ENCODE data around the gene MYCL.

The MYCL gene

DNA sequence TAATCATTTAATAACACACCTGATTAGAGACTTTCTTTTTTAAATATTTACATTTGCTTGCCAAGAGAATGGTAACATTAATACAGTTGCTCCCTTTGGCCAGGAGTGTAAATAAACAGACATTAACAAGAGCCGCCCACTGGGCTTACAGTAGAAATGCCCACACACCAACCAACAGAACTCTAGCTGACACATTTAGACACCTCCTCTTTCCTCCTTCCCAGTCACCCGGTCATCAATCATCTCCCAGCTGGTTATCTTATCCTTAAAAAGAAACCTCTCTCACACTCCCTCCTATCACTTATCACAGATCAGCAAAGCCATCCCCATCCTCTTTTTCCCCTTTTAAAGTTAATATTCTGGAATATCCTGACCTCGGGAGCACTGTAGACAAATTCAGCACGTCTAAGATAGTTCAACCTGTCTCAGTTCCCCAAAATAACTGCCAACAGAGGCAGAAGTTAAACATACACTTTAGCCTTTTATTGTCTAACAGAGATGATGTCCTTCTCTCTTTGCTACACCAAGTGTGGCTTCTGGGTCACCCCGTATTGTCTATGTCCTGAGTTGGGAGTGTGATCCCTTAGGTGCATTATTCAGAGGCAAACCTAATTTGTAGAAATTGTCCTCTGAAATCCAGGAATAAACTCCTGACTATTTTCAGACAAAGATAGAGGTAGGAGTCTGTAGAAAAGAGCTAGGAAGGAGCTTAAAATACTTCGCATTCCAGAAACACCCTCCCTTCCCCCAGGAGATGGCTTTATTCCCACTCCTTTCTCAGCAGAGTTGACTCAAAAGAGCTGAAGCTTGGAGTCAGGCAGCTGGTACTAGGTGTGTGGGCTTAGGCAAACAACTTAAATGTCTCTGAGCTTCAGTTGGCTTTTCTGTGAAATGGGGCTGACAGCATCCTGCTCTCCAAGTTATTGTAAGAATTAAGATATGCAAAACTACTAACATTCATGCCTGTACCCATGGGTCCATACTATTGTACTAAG lies 8.8 kb downstream of the MYCL start:
- DNase-seq (ENCODE audit: low read depth in 2 of 2) = peak; percentile 77 to 85
- TF ChIP-seq, protein P1, sequence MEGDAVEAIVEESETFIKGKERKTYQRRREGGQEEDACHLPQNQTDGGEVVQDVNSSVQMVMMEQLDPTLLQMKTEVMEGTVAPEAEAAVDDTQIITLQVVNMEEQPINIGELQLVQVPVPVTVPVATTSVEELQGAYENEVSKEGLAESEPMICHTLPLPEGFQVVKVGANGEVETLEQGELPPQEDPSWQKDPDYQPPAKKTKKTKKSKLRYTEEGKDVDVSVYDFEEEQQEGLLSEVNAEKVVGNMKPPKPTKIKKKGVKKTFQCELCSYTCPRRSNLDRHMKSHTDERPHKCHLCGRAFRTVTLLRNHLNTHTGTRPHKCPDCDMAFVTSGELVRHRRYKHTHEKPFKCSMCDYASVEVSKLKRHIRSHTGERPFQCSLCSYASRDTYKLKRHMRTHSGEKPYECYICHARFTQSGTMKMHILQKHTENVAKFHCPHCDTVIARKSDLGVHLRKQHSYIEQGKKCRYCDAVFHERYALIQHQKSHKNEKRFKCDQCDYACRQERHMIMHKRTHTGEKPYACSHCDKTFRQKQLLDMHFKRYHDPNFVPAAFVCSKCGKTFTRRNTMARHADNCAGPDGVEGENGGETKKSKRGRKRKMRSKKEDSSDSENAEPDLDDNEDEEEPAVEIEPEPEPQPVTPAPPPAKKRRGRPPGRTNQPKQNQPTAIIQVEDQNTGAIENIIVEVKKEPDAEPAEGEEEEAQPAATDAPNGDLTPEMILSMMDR (IDR thresholded peaks at IDR 0.05; ENCODE audit: low read depth, low read length) = no peak

DNA sequence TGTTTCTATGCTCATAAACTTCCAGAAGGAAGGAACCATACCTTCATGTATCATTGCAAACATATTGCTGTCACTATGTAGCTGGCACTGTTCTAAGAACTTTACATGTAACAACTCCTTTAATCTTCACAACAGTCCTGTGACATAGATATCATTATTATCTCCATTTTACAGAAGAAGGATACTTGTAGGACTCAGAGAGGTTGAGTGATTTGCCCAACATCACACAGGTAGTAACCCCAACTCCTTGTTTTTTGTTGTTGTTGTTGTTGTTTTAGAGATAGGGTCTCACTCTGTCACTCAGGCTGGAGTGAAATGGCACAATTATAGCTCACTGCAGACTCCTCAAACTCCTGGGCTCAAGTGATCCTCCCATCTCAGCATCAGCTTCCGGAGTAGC lies 10.8 kb downstream of the MYCL start:
- DNase-seq (ENCODE audit: low read depth in 2 of 2) = no peak
- no peak overlapping the region for H3K4me3 ChIP-seq (replicated peaks in 1 of 2; ENCODE audit: low read depth in 2 of 2, low read length in 2 of 2)
- TF ChIP-seq, protein P1 (IDR thresholded peaks at IDR 0.05; ENCODE audit: low read depth, low read length) = no peak

More for the DNA sequence above, 8.8 kb downstream of the MYCL start:
- no peak overlapping the region for H3K4me3 ChIP-seq (replicated peaks in 1 of 2; ENCODE audit: low read depth in 2 of 2, low read length in 2 of 2)

DNA sequence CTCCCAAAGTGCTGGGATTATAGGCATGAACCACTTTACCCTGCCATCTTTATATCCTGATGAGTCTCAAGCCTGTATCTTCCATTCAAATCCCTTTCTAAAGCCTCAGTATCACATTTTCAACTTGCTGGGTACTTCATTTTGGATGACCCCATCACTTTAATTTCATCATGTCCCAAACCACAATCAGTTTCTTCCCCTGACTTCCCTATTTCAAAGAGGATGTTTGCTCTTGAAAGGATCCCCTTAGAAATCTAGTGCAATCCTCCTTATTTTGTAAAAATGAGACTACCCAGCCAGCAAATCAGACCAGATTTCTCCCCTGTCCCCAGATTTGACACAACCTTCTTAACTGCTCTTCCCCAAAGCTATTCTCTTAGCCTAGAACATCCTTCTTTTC lies 11.4 kb downstream of the MYCL start:
- H3K4me3 ChIP-seq (replicated peaks in 1 of 2; ENCODE audit: low read depth in 2 of 2, low read length in 2 of 2) = no peak overlapping the region
- DNase-seq (ENCODE audit: low read depth in 2 of 2) = no peak

DNA sequence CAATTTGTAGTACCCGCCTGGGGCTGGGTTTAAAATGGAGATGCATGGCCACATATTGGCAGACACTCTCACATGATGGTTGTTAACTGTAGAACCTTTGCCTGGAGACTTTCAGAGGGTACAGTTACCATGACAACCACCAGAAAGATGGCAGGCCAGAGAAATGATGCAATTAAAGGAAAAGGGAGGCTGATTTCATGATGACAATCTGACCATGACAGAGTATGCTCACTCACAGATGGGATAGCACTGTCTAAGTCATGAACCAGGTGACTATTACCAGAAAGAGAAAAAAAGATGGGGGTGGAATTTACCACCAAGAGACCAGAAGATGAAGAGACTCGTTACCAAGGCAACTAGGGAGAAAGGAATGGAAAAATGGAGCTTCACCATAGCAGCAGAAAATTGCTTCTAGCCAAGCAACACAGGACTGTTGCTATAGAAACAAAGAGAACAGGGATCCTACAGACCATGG lies 14.9 kb downstream of the MYCL start:
- DNase-seq (ENCODE audit: low read depth in 2 of 2) = peak in 1 of 2 donors; percentile 18
- no peak overlapping the region for H3K4me3 ChIP-seq (replicated peaks in 1 of 2; ENCODE audit: low read depth in 2 of 2, low read length in 2 of 2)
- TF ChIP-seq, protein P1 (IDR thresholded peaks at IDR 0.05; ENCODE audit: low read depth, low read length) = no peak

More for the DNA sequence above, 11.4 kb downstream of the MYCL start:
- TF ChIP-seq, protein P1 (IDR thresholded peaks at IDR 0.05; ENCODE audit: low read depth, low read length) = no peak

DNA sequence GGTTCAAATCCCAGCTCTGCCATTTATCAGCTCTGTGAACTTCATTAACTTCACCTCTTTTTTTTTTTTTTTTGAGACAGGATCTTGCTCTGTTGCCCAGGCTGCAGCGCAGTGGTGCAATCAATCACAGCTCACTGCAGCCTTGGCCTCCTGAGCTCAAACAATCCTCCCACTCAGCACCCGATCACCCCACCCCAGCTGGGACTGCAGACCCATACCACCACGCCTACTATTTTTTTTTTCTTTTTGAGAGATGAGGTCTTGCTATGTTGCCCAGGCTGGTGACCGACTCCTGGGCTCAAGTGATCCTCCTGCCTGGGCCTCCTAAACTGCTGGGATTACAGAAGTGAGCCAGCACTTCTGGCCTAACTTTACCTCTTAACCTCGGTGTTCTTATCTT lies 16.2 kb downstream of the MYCL start:
- no peak for DNase-seq (ENCODE audit: low read depth in 2 of 2)

DNA sequence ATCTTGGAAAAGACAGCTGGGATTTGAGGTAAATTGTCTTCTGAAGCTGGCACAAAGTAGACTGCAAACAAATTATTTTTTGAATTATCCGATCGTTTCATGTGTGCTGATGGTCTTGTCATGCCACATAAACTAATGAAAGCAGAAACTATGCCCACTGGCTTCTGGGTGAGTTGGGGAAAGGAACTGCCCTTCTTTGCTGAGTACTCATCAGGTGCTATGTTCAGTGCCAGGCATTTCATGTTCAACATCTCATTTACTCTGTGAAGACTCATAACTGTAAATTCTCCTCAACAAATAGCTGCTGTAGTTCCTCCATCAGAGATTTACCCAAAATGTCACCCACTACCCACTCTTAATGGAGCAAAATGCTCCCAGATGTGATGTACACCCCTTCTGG lies 19.6 kb downstream of the MYCL start:
- peak overlapping the region; percentile 97 to 100 for H3K4me3 ChIP-seq (replicated peaks in 1 of 2; ENCODE audit: low read depth in 2 of 2, low read length in 2 of 2)
- DNase-seq (ENCODE audit: low read depth in 2 of 2) = no peak
- TF ChIP-seq, protein P1 (IDR thresholded peaks at IDR 0.05; ENCODE audit: low read depth, low read length) = no peak

More for the DNA sequence above, 16.2 kb downstream of the MYCL start:
- TF ChIP-seq, protein P1 (IDR thresholded peaks at IDR 0.05; ENCODE audit: low read depth, low read length) = no peak
- H3K4me3 ChIP-seq (replicated peaks in 1 of 2; ENCODE audit: low read depth in 2 of 2, low read length in 2 of 2) = no peak overlapping the region

Data from cardiac fibroblast (primary cell).